ENCODE data around the gene IFNL2. TPM values are rescaled to one million over a fixed set of nuclear protein-coding genes. Genes with fewer than 3 reads are reported as not detected.

Gene IFNL2
- total and polyA plus RNA-seq, 2 donors (not counting 3 experiments of a cell fraction or from before 2014, with no cell fraction given), result not detected

DNA sequence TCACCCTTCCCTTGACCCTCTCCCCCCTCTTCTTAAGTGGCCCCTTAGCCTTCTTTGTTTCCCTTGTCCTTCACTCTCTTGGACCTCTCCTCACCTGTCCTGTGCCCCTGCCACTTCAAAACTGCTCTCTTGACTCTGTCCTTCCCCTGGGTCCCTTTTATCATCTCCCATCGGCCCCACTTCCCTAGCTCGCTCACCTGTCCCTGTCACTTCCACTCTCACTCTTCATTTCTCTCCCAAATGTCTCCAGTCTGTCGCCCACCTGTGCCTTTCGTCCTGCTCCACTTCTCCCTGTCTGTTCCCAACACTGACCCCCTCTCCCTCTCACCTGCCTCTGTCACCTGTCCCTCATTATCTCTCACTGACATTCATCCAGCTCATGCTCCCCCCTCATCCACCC, 28.7 kb downstream of the IFNL2 start:
- no peak overlapping the region for H3K9ac ChIP-seq (replicated peaks; ENCODE audit: extremely low read depth, insufficient read depth, low read length)
- H3K36me3 ChIP-seq (ENCODE audit: control insufficient read depth in 2 of 2, extremely low read depth in 1 of 2, insufficient read depth in 2 of 2, low read length in 2 of 2), result no peaks in the 10 kb centered on the region
- no peak overlapping the region for H3K4me2 ChIP-seq (ENCODE audit: insufficient read depth, low read length)
- H3K27me3 ChIP-seq (ENCODE audit: control insufficient read depth in 2 of 2, insufficient read depth in 2 of 2, low read length in 2 of 2), result peaks cover 3 to 8% of the 10 kb centered on the region in 2 experiments
- intact Hi-C loops (cut with micrococcal nuclease), result no loop called here
- TF ChIP-seq POLR2A (IDR thresholded peaks at IDR 0.05; ENCODE audit: low read depth, low read length) (no peak), POLR2AphosphoS5 (IDR thresholded peaks at IDR 0.05; ENCODE audit: insufficient read depth, low read depth, low read length) (no peak), EZH2 (IDR thresholded peaks at IDR 0.05; ENCODE audit: borderline replicate concordance, low read depth, low read length, severe bottlenecking) (no peak), JUN (IDR thresholded peaks at IDR 0.05; ENCODE audit: borderline replicate concordance, insufficient read depth, insufficient read length, low read depth) (no peak), GATA2 (IDR thresholded peaks at IDR 0.05; ENCODE audit: insufficient read depth, insufficient read length, low read depth, low read length) (no peak), MYC (IDR thresholded peaks at IDR 0.05; ENCODE audit: low read depth, low read length) (no peak), FOS (IDR thresholded peaks at IDR 0.05; ENCODE audit: borderline replicate concordance, insufficient read depth, low read length) (no peak)
- TF ChIP-seq, protein P1, sequence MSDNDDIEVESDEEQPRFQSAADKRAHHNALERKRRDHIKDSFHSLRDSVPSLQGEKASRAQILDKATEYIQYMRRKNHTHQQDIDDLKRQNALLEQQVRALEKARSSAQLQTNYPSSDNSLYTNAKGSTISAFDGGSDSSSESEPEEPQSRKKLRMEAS (IDR thresholded peaks at IDR 0.05; ENCODE audit: insufficient read depth, insufficient read length), result no peak
- TF ChIP-seq, protein P2, sequence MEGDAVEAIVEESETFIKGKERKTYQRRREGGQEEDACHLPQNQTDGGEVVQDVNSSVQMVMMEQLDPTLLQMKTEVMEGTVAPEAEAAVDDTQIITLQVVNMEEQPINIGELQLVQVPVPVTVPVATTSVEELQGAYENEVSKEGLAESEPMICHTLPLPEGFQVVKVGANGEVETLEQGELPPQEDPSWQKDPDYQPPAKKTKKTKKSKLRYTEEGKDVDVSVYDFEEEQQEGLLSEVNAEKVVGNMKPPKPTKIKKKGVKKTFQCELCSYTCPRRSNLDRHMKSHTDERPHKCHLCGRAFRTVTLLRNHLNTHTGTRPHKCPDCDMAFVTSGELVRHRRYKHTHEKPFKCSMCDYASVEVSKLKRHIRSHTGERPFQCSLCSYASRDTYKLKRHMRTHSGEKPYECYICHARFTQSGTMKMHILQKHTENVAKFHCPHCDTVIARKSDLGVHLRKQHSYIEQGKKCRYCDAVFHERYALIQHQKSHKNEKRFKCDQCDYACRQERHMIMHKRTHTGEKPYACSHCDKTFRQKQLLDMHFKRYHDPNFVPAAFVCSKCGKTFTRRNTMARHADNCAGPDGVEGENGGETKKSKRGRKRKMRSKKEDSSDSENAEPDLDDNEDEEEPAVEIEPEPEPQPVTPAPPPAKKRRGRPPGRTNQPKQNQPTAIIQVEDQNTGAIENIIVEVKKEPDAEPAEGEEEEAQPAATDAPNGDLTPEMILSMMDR (IDR thresholded peaks at IDR 0.05; ENCODE audit: extremely low read depth in 1 of 2, insufficient read depth in 1 of 2, low read depth in 1 of 2, low read length in 2 of 2), result no peak
- dilution Hi-C loops (cut with MboI; ENCODE audit: extremely low pct_ligation_motif_present, low sequenced_read_pairs), result no loop called here
- H3K79me2 ChIP-seq (ENCODE audit: control insufficient read depth, insufficient read depth, low read length), result no peaks in the 10 kb centered on the region
- BruUV-seq (replicated peaks), result no TSS peak
- FAIRE-seq, result no peak
- no peak for DNase-seq (ENCODE audit: low read depth, low spot score)
- no peaks in the 10 kb centered on the region for H3K4me1 ChIP-seq (ENCODE audit: control insufficient read depth, extremely low read depth, insufficient read depth, low read length)
- no peaks in the 10 kb centered on the region for H4K20me1 ChIP-seq (replicated peaks; ENCODE audit: control insufficient read depth, extremely low read depth, insufficient read depth, low read length)
- H3K27ac ChIP-seq (ENCODE audit: insufficient read depth, low read depth, low read length), result no peak overlapping the region
- ChIA-PET CTCF (interaction anchor here (0.6 to 1.4 kb wide), 4 partner anchors 9 to 31 kb away, joined by 3 to 5 read pairs (median 4); no protein-coding TSS in a partner anchor), POLR2A (no interaction called here)
- no peak overlapping the region for H3K4me3 ChIP-seq (replicated peaks in 1 of 3; ENCODE audit: insufficient read depth in 1 of 3, low read depth in 1 of 3, low read length in 3 of 3)
- H2AFZ ChIP-seq (ENCODE audit: low read depth, low read length), result no peak overlapping the region
- H3K9me3 ChIP-seq (replicated peaks; ENCODE audit: control insufficient read depth, insufficient read depth, low read length), result no peaks in the 10 kb centered on the region
- H3K9me1 ChIP-seq (replicated peaks; ENCODE audit: control insufficient read depth, extremely low read depth, insufficient read depth, low read length), result no peaks in the 10 kb centered on the region

All from endothelial cell of umbilical vein (primary cell).